RWPE2 (cell line): ENCODE data around the gene OR14I1.

Source experiments
- ATAC-seq: fragments of 200-7000 bp; cut with Tn5 transposase; 3 replicates; pipeline ENCODE4 v1.9.1; 2021; ENCODE audit warnings: low read depth
- DNase-seq: peaks from one replicate; pipeline ENCODE4 v3.0.0-alpha.2; 2020; ENCODE audit warnings: low spot score
- H3K27ac ChIP-seq: fragments of 450-650 bp; 2 replicates; pipeline ENCODE4 v1.5.1; 2017; ENCODE audit warnings: mild to moderate bottlenecking; ENCODE audit not compliant: poor library complexity, severe bottlenecking
- H3K27me3 ChIP-seq: fragments of 250-450 bp; sonication (Bioruptor Pico); 2 replicates; pipeline ENCODE4 v1.5.1; 2021; ENCODE audit warnings: mild to moderate bottlenecking, moderate library complexity; ENCODE audit not compliant: insufficient read depth, poor library complexity, severe bottlenecking
- H3K36me3 ChIP-seq: fragments of 250-450 bp; sonication (Bioruptor Pico); 2 replicates; pipeline ENCODE4 v1.5.1; 2020; ENCODE audit warnings: low read depth, mild to moderate bottlenecking, moderate library complexity
- H3K4me1 ChIP-seq: fragments of 250-450 bp; sonication (Bioruptor Pico); 2 replicates; pipeline ENCODE4 v1.5.1; 2021; ENCODE audit warnings: mild to moderate bottlenecking, moderate library complexity; ENCODE audit not compliant: insufficient read depth, poor library complexity, severe bottlenecking
- H3K4me3 ChIP-seq: fragments of 250-450 bp; sonication (Bioruptor Pico); 2 replicates; pipeline ENCODE4 v1.5.1; 2021; ENCODE audit warnings: mild to moderate bottlenecking, moderate library complexity; ENCODE audit not compliant: severe bottlenecking
- H3K9me3 ChIP-seq: fragments of 250-450 bp; sonication (Bioruptor Pico); 2 replicates; pipeline ENCODE4 v1.5.1; 2021; ENCODE audit warnings: mild to moderate bottlenecking, moderate library complexity; ENCODE audit not compliant: severe bottlenecking
- TF ChIP-seq, protein P1 (sequence below): fragments of 450-650 bp; IDR thresholded peaks from one replicate; pipeline ENCODE4 v1.5.1; 2017; ENCODE audit warnings: mild to moderate bottlenecking, moderate library complexity; ENCODE audit not compliant: poor library complexity, severe bottlenecking

Gene OR14I1

DNA sequence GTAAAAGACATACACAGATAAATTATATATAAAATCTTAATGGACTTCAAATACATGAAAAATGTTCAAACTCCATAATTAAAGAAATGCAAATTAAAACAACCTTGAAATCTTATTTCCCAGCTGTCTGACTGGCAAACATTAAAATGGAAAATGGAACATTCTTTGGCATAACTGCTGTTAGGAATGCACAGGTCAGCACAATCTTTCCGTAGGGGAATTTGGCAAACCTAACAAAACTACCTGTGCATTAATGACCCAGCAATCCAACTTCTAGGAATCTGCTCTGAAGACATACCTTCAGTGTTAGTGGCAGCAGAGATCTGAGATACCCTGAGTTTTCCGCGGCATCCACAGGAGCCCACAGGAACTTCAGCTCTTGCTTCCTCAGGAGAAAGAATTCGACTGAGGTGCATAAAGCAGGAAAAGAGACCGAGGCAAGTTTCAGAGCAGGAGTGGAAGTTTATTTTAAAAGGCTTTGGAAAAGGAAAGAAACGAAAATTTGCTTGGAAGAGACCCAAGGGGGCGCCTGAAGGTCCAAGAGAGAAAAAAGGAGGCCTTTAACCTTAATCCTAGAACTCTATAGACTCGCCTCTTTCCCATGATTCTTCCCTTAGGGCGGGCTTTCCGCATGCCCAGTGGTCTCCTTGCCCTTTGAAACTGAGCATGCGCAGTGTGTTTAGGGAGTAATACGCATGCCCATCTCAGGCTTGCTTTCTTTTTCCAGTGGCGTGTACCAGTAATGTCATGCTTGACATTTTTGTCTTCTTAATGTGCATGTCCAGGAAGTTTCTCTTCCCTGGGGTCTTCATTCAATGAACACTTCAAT lies 28.2 kb upstream of the OR14I1 start:
- H3K36me3 ChIP-seq: no peaks in the 10 kb centered on the region
- DNase-seq: no peak
- H3K9me3 ChIP-seq: no peaks in the 10 kb centered on the region
- no peaks in the 10 kb centered on the region for H3K27me3 ChIP-seq
- TF ChIP-seq, protein P1, sequence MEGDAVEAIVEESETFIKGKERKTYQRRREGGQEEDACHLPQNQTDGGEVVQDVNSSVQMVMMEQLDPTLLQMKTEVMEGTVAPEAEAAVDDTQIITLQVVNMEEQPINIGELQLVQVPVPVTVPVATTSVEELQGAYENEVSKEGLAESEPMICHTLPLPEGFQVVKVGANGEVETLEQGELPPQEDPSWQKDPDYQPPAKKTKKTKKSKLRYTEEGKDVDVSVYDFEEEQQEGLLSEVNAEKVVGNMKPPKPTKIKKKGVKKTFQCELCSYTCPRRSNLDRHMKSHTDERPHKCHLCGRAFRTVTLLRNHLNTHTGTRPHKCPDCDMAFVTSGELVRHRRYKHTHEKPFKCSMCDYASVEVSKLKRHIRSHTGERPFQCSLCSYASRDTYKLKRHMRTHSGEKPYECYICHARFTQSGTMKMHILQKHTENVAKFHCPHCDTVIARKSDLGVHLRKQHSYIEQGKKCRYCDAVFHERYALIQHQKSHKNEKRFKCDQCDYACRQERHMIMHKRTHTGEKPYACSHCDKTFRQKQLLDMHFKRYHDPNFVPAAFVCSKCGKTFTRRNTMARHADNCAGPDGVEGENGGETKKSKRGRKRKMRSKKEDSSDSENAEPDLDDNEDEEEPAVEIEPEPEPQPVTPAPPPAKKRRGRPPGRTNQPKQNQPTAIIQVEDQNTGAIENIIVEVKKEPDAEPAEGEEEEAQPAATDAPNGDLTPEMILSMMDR: no peak
- ATAC-seq: no peak
- H3K4me3 ChIP-seq: no peak overlapping the region
- H3K27ac ChIP-seq: no peak overlapping the region
- no peaks in the 10 kb centered on the region for H3K4me1 ChIP-seq

DNA sequence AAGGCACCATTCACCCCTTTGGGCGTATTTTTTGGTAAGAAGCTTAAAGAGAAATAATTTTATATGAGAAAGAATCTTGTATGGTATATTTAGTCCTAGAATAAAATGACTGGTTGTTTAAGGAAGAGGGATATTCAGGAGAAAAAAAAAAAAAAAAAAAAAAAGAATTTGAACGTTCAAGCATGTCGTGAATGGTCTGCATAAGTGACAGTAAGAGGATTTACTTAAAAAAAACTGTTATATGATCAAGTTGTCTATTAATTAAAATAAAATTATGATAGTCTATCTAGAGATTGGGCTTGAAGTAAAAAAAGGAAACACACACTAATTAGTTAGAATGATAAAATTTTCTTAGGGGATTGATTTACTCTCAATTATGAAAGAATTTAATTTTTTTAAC lies 11.7 kb upstream of the OR14I1 start:
- TF ChIP-seq, protein P1: no peak

DNA sequence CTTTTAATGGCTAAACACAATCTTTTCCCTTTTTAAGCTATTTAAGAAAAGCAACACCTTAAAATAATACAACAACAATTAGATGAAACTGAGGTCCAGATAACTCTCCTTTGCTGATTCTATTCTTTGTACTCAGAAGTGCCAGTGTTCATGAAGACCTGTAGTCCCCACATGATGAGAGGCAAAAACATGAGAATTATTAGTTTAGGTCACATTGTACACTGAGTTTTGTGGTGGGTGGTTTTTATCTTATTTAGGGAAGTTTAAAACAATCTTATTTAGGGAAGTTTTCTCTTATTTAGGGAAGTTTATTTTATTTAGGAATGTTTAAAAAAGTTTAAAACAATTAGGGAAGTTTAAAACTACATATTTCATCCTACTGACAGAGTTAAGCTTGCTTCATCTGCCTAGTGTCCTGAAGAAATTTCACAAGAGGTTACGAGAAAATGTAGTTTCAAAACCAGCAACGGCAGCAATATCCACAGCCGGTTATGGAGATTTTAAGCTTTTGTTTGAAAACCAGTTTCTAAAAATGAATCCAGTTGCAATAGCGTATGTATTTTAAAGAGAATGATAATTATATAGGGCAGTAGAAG lies 7.8 kb upstream of the OR14I1 start:
- Histone ChIP-seq H3K36me3 (no peaks in the 10 kb centered on the region), H3K27ac (no peak overlapping the region), H3K4me1 (no peaks in the 10 kb centered on the region), H3K4me3 (no peak overlapping the region), H3K27me3 (no peaks in the 10 kb centered on the region), H3K9me3 (peaks cover 8% of the 10 kb centered on the region)
- no peak for ATAC-seq
- DNase-seq: no peak
- TF ChIP-seq, protein P1: no peak

More for the DNA sequence above, 11.7 kb upstream of the OR14I1 start:
- H3K27ac ChIP-seq: no peak overlapping the region
- H3K4me1 ChIP-seq: no peaks in the 10 kb centered on the region
- ATAC-seq (no peak), DNase-seq (no peak)
- no peak overlapping the region for H3K4me3 ChIP-seq
- peaks cover 8% of the 10 kb centered on the region for H3K9me3 ChIP-seq
- H3K27me3 ChIP-seq: no peaks in the 10 kb centered on the region
- H3K36me3 ChIP-seq: no peaks in the 10 kb centered on the region

DNA sequence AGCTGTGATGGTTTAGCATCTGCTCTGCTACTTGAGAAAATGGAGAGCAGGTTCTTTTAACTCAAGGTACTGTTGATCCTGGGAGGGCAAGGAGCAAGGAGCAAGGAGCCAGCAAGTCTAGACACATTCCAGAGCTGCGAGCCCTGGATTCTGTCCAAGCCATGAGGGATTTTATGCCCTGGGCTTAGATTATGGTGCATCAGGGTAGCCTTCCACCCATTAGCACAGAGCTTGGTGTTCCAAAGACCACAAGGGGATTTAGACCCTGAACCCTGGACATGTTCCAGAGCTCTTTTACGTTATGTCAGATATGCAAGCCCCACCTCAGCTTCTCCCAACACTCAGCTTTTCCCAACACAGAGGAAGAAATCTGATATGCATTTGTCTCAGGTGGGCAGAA lies 2.0 kb upstream of the OR14I1 start:
- Histone ChIP-seq H3K27me3 (no peaks in the 10 kb centered on the region), H3K4me1 (no peaks in the 10 kb centered on the region), H3K27ac (no peak overlapping the region), H3K36me3 (no peaks in the 10 kb centered on the region), H3K9me3 (no peaks in the 10 kb centered on the region), H3K4me3 (no peak overlapping the region)
- TF ChIP-seq, protein P1: no peak
- DNase-seq (no peak), ATAC-seq (no peak)

DNA sequence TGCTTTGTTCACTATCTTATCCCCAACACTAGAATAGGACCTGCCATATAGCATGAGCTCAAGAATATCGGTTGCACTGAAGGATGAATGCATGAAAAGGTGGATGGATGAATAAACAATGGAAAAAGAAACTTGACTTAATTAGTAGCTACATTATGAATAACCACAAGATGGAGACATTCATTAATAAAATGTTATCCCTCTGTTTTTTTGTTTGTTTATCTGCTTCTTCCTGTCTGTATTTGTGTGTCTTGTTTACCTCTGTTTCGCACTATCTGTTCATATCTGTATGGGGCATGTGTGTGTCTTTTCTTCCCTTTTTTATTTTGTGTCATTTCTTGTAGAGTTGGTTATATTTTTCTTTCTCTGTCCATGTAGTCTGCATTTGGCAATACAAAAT lies 1.1 kb upstream of the OR14I1 start:
- no peak overlapping the region for H3K27ac ChIP-seq
- no peaks in the 10 kb centered on the region for H3K27me3 ChIP-seq
- no peaks in the 10 kb centered on the region for H3K36me3 ChIP-seq
- H3K9me3 ChIP-seq: no peaks in the 10 kb centered on the region
- no peaks in the 10 kb centered on the region for H3K4me1 ChIP-seq
- ATAC-seq (no peak), DNase-seq (no peak)
- TF ChIP-seq, protein P1: no peak
- no peak overlapping the region for H3K4me3 ChIP-seq
